CD14-positive monocyte (primary cell): Measurements from ENCODE around the gene FAM162A. TPM values are rescaled to one million over a fixed set of nuclear protein-coding genes. Genes with fewer than 3 reads are reported as not detected.

ENCODE experiments used
- DNase-seq, 3 donors: peaks; one replicate each; pipeline ENCODE4 v3.0.0-alpha.2; 2011 to 2022
- H2AFZ ChIP-seq: 2 replicates; pipeline ENCODE4 v1.6.0; 2012; ENCODE audit warnings: mild to moderate bottlenecking, low read depth, low read length, inconsistent platforms; ENCODE audit not compliant: insufficient read depth, poor library complexity, severe bottlenecking
- H3K27ac ChIP-seq, 2 donors: 1 replicate in 1 of 2; 2 replicates in 1 of 2; pipeline ENCODE4 v1.5.1; 2012 to 2013; ENCODE audit warnings: low read length in 2 of 2, control low read depth in 1 of 2, inconsistent platforms in 1 of 2, low read depth in 1 of 2, mild to moderate bottlenecking in 1 of 2
- H3K27me3 ChIP-seq, 2 donors: one replicate each; pipeline versions ENCODE4 v1.6.0 to v1.6.1; 2011 to 2013; ENCODE audit warnings: low read length in 2 of 2; ENCODE audit not compliant: control insufficient read depth in 2 of 2, insufficient read depth in 2 of 2
- H3K36me3 ChIP-seq, 2 donors: replicated peaks in 1 of 2; 1 replicate in 1 of 2; 2 replicates in 1 of 2; pipeline versions ENCODE4 v1.5.1 to v1.6.1; 2012 to 2013; ENCODE audit warnings: low read length in 2 of 2, control low read depth in 1 of 2, inconsistent platforms in 1 of 2, mild to moderate bottlenecking in 1 of 2; ENCODE audit not compliant: insufficient read depth in 2 of 2, control insufficient read depth in 1 of 2
- H3K4me1 ChIP-seq, 2 donors: 1 replicate in 1 of 2; 2 replicates in 1 of 2; pipeline versions ENCODE4 v1.5.1 to v1.6.1; 2012 to 2013; ENCODE audit warnings: low read length in 2 of 2, control low read depth in 1 of 2, inconsistent platforms in 1 of 2, mild to moderate bottlenecking in 1 of 2, moderate library complexity in 1 of 2; ENCODE audit not compliant: insufficient read depth in 2 of 2, control insufficient read depth in 1 of 2
- H3K4me2 ChIP-seq: replicated peaks from 2 replicates; pipeline ENCODE3; 2012; ENCODE audit warnings: low read length, moderate library complexity, mild to moderate bottlenecking; ENCODE audit not compliant: poor library complexity, severe bottlenecking; ENCODE audit errors: extremely low read depth
- H3K4me3 ChIP-seq, 3 experiments: fragments of 200-600 bp in 1 of 3; sonication (generic) in 1 of 3; replicated peaks in 1 of 3; 1 replicate in 2 of 3; 2 replicates in 1 of 3; pipeline ENCODE4 v1.5.1; 2011 to 2013; ENCODE audit warnings: low read length in 3 of 3, mild to moderate bottlenecking in 3 of 3, control low read depth in 2 of 3, low read depth in 2 of 3, inconsistent platforms in 1 of 3, moderate library complexity in 1 of 3
- H3K79me2 ChIP-seq: 2 replicates; pipeline ENCODE4 v1.6.0; 2012; ENCODE audit warnings: mild to moderate bottlenecking, control low read depth, inconsistent platforms, low read length, moderate library complexity; ENCODE audit not compliant: insufficient read depth
- H3K9ac ChIP-seq: 2 replicates; pipeline ENCODE4 v1.6.0; 2017; ENCODE audit warnings: low read length, mild to moderate bottlenecking; ENCODE audit not compliant: insufficient read depth, poor library complexity, severe bottlenecking
- H3K9me3 ChIP-seq, 2 donors: replicated peaks in 1 of 2; 1 replicate in 1 of 2; 2 replicates in 1 of 2; pipeline versions ENCODE4 v1.5.1 to v1.6.1; 2012 to 2013; ENCODE audit warnings: low read length in 2 of 2, control low read depth in 1 of 2; ENCODE audit not compliant: control insufficient read depth in 1 of 2, insufficient read depth in 1 of 2
- H4K20me1 ChIP-seq: 2 replicates; pipeline ENCODE4 v1.6.0; 2012; ENCODE audit warnings: mild to moderate bottlenecking, low read length, control low read depth, moderate library complexity; ENCODE audit not compliant: insufficient read depth
- H3K27ac Mint-ChIP-seq, 7 donors: one replicate each; pipeline ENCODE4 v1.8.0; 2020; ENCODE audit warnings: mild to moderate bottlenecking in 7 of 7, mixed read lengths in 7 of 7, moderate library complexity in 6 of 7, inconsistent platforms in 2 of 7
- H3K27me3 Mint-ChIP-seq, 3 donors: one replicate each; pipeline ENCODE4 v1.8.0; 2021 to 2022; ENCODE audit warnings: low read depth in 3 of 3, mild to moderate bottlenecking in 3 of 3, mixed read lengths in 3 of 3, moderate library complexity in 3 of 3, inconsistent platforms in 1 of 3
- H3K36me3 Mint-ChIP-seq, 2 donors: one replicate each; pipeline ENCODE4 v1.8.0; 2020; ENCODE audit warnings: mixed read lengths in 2 of 2, inconsistent platforms in 1 of 2, mild to moderate bottlenecking in 1 of 2
- H3K4me1 Mint-ChIP-seq: one replicate; pipeline ENCODE4 v1.8.0; 2020; ENCODE audit warnings: mild to moderate bottlenecking, mixed read lengths
- H3K4me3 Mint-ChIP-seq, 2 donors: one replicate each; pipeline ENCODE4 v1.8.0; 2020; ENCODE audit warnings: mild to moderate bottlenecking in 2 of 2, mixed read lengths in 2 of 2, moderate library complexity in 1 of 2
- H3K9me3 Mint-ChIP-seq, 7 donors: one replicate each; pipeline ENCODE4 v1.8.0; 2020 to 2022; ENCODE audit warnings: mixed read lengths in 7 of 7, mild to moderate bottlenecking in 6 of 7, moderate library complexity in 6 of 7, inconsistent platforms in 2 of 7
- CTCF ChIP-seq: fragments of 200-600 bp; IDR thresholded peaks from one replicate; pipeline ENCODE4 v1.8.0; 2022; ENCODE audit warnings: antibody characterized with exemption, mild to moderate bottlenecking
- WGBS: methylation state at CpG from one replicate; pipeline ENCODE4 v1.1.5; 2013; ENCODE audit warnings: missing lambda C conversion rate; ENCODE audit not compliant: insufficient coverage; 5-methylcytosine and 5-hydroxymethylcytosine counted together
- intact Hi-C, 2 donors: fragments of 100-400 bp; cut with micrococcal nuclease; formaldehyde crosslinking; loops; one replicate each; pipeline versions ENCODE4 v1.15.0 to v1.15.1; 2023
- polyA plus RNA-seq, 3 donors: library from polyadenylated mRNA; depleted of rRNA in 1 of 3; unstranded in 2 of 3; stranded (reverse) in 1 of 3; fragments of 300-500 nt in 2 of 3; fragments of >200 nt in 1 of 3; fragmentation: Illumina TruSeq in 2 of 3; gene quantifications; 1 replicate in 2 of 3; 2 replicates in 1 of 3; pipeline ENCODE4 v1.2.3, GENCODE V29; 2012 to 2021

FAM162A gene
- polyA plus RNA-seq, 3 donors = 6.8 to 28.5 (median 24.2) TPM

- peaks cover 69 to 91% of the 10 kb centered on the region in 2 donors for H3K36me3 Mint-ChIP-seq
- no peak for DNase-seq
- H3K36me3 ChIP-seq = peaks cover 70 to 97% of the 10 kb centered on the region in 2 donors
- no peaks in the 10 kb centered on the region for H3K9me3 ChIP-seq
- H3K4me3 Mint-ChIP-seq = no peak overlapping the region
- H4K20me1 ChIP-seq = peaks cover 6% of the 10 kb centered on the region
- intact Hi-C loops = loop anchor here in 1 of 2 donors (10.0 kb wide), 1 partner anchor 229 kb away; the partner anchor contains the start of gene PARP14
- no peak overlapping the region for H3K27ac Mint-ChIP-seq
- H3K4me1 ChIP-seq = no peaks in the 10 kb centered on the region
- no peak overlapping the region for H3K27ac ChIP-seq
- no peaks in the 10 kb centered on the region for H3K79me2 ChIP-seq
- H3K4me1 Mint-ChIP-seq = no peaks in the 10 kb centered on the region
- H2AFZ ChIP-seq = no peak overlapping the region
- H3K4me2 ChIP-seq = no peak overlapping the region
- no peaks in the 10 kb centered on the region for H3K27me3 ChIP-seq
- H3K9me3 Mint-ChIP-seq = no peaks in the 10 kb centered on the region
- no peak overlapping the region for H3K4me3 ChIP-seq
- TF ChIP-seq CTCF = no peak
- H3K27me3 Mint-ChIP-seq = no peaks in the 10 kb centered on the region
- no peak overlapping the region for H3K9ac ChIP-seq
These were observed 72.1 kb downstream of the FAM162A start for GRCh38 chr3:122456074-122456473.

GRCh38 chr3:122457706-122458105 lies 73.7 kb downstream of the FAM162A start:
- Histone ChIP-seq H3K4me1 (no peaks in the 10 kb centered on the region), H2AFZ (no peak overlapping the region), H4K20me1 (peaks cover 6% of the 10 kb centered on the region), H3K36me3 (peaks cover 74 to 98% of the 10 kb centered on the region in 2 donors), H3K9me3 (no peaks in the 10 kb centered on the region), H3K27me3 (no peaks in the 10 kb centered on the region), H3K4me2 (no peak overlapping the region), H3K4me3 (no peak overlapping the region), H3K9ac (no peak overlapping the region), H3K27ac (no peak overlapping the region), H3K79me2 (no peaks in the 10 kb centered on the region)
- H3K9me3 Mint-ChIP-seq = no peaks in the 10 kb centered on the region
- no peaks in the 10 kb centered on the region for H3K4me1 Mint-ChIP-seq
- no peaks in the 10 kb centered on the region for H3K27me3 Mint-ChIP-seq
- DNase-seq = no peak
- H3K36me3 Mint-ChIP-seq = peaks cover 71 to 93% of the 10 kb centered on the region in 2 donors
- intact Hi-C loops = loop anchor here in 1 of 2 donors (10.0 kb wide), 1 partner anchor 227 kb away; the partner anchor contains the start of gene PARP14
- no peak overlapping the region for H3K4me3 Mint-ChIP-seq
- no peak overlapping the region for H3K27ac Mint-ChIP-seq
- WGBS = no CpG with 5 or more reads among the region's 2 CpGs
- TF ChIP-seq CTCF = no peak
